GM18867 (cell line): Measurements from ENCODE around the gene TMEM215.

Source experiments
- ATAC-seq: cut with Tn5 transposase; IDR thresholded peaks from one replicate; pipeline ENCODE4 v1.9.1; 2021; ENCODE audit warnings: mild to moderate bottlenecking, moderate library complexity; ENCODE audit not compliant: unreplicated experiment

TMEM215 gene

GRCh38 chr9:32832346-32832745 lies 49.0 kb downstream of the TMEM215 start:
- no peak for ATAC-seq
